BJ (cell line): ENCODE data around the gene DICER1. TPM values are rescaled to one million over a fixed set of nuclear protein-coding genes. Genes with fewer than 3 reads are reported as not detected.

Source experiments
- CTCF ChIA-PET: fragments of 350-600 bp; formaldehyde crosslinking; extraction: SDS; loops from one replicate; lab custom pipeline; 2021; ENCODE audit warnings: antibody characterized with exemption, inconsistent platforms; lab: Yijun Ruan, JAX
- POLR2A ChIA-PET: fragments of 300-600 bp; sonication (Branson Sonifier 250); formaldehyde crosslinking; extraction: SDS; loops from one replicate; lab custom pipeline; 2021; ENCODE audit warnings: antibody characterized with exemption; lab: Charles Lee
- DNase-seq: peaks from one replicate; pipeline ENCODE4 v3.0.0-alpha.2; 2011; ENCODE audit warnings: low read depth
- H3K27me3 ChIP-seq: 2 replicates; pipeline ENCODE4 v1.6.0; 2011; ENCODE audit warnings: low read length; ENCODE audit not compliant: control insufficient read depth, insufficient read depth
- H3K36me3 ChIP-seq: 2 replicates; pipeline ENCODE4 v1.5.1; 2011; ENCODE audit warnings: low read length; ENCODE audit not compliant: control insufficient read depth, insufficient read depth
- H3K4me3 ChIP-seq: 2 replicates; pipeline ENCODE4 v1.5.1; 2011; ENCODE audit warnings: low read depth, mild to moderate bottlenecking, control low read depth, low read length
- CTCF ChIP-seq: IDR thresholded peaks from 2 replicates; pipeline ENCODE4 v1.5.1; 2011; ENCODE audit warnings: low read depth, mild to moderate bottlenecking, control low read depth, inconsistent platforms, low read length, moderate library complexity; ENCODE audit not compliant: insufficient read depth
- polyA plus RNA-seq: library from polyadenylated mRNA; depleted of rRNA; stranded (reverse); fragments of >200 nt; gene quantifications from 2 replicates; pipeline ENCODE4 v1.2.3, GENCODE V29; 2011; rRNA removed
- small RNA-seq: library from RNA; depleted of rRNA; stranded (forward); fragments of <200 nt; gene quantifications from one replicate; pipeline ENCODE3, GENCODE V24; 2012; ENCODE audit warnings: low replicate concordance, low read depth; ENCODE audit not compliant: insufficient read length

DICER1 gene
- polyA plus RNA-seq, 1 experiment, result 15.7 TPM

- Histone ChIP-seq H3K27me3 (no peaks in the 10 kb centered on the region; the same call in 1 of the 2 replicates), H3K36me3 (no peaks in the 10 kb centered on the region), H3K4me3 (no peak overlapping the region)
- CTCF ChIA-PET, result no interaction called here
- TF ChIP-seq CTCF, result no peak
- POLR2A ChIA-PET, result no interaction called here
- DNase-seq, result no peak
Observed at GRCh38 chr14:95038521-95039250, 118.6 kb downstream of the DICER1 start.

DNA sequence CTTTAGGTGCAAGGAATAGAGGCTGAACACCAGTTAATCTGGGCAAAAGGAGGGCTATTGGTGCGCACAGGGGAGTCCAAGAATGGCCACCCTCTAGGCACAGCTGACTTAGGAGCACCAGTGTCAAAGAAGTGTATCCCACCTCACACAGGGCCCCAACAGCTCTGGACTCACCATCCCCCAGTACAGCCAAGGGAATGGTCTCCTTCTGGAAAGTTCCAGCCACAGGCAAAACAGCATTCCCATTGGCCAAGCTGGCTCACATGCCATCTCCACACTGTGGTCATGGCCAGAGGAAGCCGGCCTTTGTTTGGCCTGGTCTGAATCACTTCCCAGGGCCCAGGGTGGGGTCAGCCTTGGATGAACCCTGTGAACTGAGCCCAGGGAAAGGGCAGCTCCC lies 120.1 kb downstream of the DICER1 start:
- H3K4me3 ChIP-seq, result no peak overlapping the region
- no peak for DNase-seq
- TF ChIP-seq CTCF, result no peak
- POLR2A ChIA-PET, result no interaction called here
- CTCF ChIA-PET, result no interaction called here
- H3K27me3 ChIP-seq, result no peaks in the 10 kb centered on the region
- H3K36me3 ChIP-seq, result no peaks in the 10 kb centered on the region

Small RNA genes lying within 50 kb of the gene (small RNA-seq; reads per million reads assigned to genes)
- gene MIR3173, result not detected

Other genes starting within 250 kb of the DICER1 start
- 0.13 and 0.27 TPM in 2 replicates for gene CLMN, start 162.4 kb upstream of the DICER1 start, polyA plus RNA-seq